GM18505 (cell line): ENCODE measurements around the gene ZAP70.

Experiments used
- ATAC-seq: cut with Tn5 transposase; IDR thresholded peaks from one replicate; pipeline ENCODE4 v1.9.1; 2021; ENCODE audit not compliant: unreplicated experiment
- POLR2A ChIP-seq: IDR thresholded peaks from 4 replicates; pipeline ENCODE4 v1.6.1; 2011; ENCODE audit warnings: borderline replicate concordance; ENCODE audit not compliant: insufficient read depth, insufficient read length; ENCODE audit errors: extremely low read depth

The ZAP70 gene

DNA sequence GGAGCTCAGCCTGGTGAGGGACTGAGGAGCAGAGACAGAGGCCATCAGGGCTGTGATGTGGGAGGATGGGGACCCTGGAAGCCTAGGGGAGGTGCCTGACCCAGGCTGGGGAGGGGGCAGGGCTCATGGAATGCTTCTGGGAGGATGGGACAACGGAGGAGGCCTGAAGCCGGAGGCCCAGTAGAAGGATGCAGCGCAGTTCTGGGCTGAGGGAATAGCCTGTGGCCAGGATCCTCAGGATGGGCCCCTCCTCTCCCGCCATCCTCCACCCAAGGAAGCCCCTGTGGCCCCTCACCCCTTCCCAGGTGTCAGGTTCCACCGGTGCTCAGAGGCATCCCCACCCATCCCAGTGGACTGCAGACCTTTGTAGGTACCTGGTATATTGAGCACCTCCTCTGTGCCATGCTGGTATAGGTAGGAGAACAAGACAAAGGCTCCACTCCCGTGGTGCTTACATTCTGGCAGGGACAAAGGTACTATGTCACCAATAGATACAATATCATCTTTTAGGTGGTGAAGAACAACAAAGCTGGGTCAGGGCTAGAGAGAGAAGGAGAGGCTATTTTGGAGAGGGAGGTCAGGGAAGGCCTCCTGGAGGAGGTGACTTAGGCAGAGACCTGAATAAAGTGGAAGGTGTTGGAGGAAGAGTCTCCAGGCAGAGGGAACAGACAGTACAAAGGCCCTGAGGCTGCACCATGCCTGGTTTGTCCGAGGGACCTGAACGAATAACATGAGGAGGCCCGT, 2.7 kb downstream of the ZAP70 start:
- ATAC-seq: no peak
- TF ChIP-seq POLR2A: no peak

DNA sequence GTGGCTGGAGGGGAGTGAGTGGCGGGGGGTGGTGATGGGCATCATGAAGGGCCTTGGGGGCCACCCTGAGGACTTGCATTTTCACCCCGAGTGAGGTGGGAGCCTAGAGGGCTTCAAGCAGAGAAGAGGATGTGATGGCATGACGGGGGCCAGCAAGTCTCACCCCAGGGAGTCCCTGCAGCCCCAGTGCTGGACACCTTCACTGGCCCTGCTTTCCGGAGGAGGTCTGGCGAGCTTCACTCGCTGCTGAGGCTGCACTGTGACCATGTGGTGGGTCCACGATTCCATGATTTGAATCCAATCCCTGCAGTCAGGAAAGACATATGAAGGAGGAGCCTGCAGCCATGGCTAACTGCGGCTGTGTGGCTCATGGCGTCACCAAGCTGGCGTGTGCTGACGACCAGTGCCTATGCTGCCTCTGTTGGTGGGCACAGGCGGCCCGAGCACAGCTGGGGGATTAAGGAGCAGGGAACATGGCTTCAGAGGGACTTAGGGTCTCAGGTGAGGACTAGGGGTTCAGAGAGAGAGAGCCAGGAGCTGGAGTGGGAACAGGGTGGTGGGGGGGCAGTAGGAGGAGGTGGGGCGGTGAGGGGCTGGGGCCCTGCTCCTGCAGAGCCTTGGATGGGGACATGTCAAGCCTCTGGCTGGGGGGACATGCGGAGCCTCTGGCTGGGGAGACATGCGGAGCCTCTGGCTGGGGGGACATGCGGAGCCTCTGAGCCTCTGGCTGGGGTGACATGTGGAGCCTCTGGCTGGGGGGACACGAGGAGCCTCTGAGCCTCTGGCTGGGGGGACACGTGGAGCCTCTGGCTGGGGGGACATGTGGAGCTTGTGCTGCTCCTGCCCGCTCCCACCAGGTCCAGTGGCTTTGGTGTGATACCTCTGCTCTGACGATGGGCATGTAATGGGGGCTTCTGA, 3.6 kb downstream of the ZAP70 start:
- no peak for ATAC-seq
- no peak for TF ChIP-seq POLR2A

DNA sequence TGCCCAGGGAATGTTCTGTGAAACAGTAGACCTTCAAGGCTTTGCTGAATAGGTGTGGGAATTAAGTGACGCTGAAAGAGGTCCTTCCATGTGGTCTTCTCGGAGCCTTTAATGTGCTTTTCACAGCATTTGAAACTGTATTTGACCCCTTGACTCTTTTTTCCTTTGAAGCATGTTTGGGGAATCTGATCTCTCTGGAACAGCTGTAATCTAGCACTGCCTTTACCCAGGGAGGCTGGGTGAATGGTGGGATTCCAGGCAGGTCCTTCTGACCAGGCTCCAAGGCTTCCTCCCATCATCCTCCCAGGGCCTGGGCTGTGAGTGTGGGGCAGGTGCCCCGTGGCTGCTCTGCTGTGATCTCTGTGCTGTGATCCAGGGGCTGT, 4.2 kb downstream of the ZAP70 start:
- no peak for ATAC-seq
- TF ChIP-seq POLR2A: no peak

DNA sequence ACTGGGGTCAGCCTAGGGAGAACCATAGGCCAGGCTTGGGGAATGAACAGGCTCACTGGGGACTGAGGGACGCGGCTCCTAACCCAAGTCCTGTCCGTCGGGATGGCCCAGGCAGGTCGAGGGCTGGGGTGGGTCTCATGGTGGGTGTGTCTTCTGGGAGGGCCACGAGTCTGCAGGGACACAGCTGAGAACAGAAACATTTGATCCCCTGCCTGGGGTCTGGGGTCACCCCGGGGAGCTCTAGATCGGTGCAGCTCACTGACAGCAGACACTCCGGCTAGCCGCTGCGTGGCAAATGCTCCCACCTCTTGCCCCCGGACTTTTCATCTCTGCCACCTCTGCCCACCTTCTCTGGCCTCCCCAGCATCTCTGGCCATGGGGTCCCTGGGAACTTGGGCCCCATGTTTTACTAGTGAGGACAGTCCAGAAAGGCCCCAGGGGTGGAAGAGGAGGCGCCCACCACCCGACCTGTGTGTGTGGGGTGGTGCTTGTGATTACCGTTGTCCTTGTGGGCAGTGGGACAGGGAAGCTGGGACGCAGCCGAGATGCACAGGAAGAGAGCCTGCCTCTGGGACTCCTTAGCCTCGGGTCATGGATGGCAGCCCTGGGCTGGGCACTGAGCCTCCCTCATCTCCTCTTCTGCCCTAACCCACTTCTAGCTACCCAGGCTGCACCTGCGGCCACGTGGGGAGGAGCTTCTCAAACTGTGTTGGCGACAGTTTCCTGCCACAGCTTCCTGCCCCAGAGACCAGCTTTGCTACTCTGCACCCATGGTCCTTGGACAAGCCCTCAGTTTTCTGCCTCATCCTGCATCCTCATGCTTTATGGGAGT, 4.9 kb downstream of the ZAP70 start:
- peak; percentile 44 for TF ChIP-seq POLR2A
- ATAC-seq: no peak

DNA sequence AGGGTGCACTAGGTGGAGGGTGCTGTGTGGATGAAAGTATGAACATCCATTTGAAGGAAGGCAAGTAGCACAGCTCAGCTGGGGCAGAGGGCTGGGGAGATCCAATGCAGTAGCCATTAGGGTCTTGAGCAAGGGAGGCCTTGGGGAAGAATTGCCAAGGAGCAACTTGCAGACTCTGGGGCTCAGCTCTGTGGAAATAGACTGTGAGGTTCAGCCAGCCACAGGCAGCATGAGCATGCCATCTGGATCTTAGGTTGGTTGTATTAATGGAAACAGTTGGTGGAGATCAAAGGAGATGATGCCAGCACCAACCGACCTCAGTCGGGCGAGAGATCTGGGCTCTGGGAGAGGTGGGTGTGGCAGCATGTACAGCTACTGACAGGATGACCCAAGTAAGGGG, 5.6 kb downstream of the ZAP70 start:
- no peak for TF ChIP-seq POLR2A
- ATAC-seq: no peak

DNA sequence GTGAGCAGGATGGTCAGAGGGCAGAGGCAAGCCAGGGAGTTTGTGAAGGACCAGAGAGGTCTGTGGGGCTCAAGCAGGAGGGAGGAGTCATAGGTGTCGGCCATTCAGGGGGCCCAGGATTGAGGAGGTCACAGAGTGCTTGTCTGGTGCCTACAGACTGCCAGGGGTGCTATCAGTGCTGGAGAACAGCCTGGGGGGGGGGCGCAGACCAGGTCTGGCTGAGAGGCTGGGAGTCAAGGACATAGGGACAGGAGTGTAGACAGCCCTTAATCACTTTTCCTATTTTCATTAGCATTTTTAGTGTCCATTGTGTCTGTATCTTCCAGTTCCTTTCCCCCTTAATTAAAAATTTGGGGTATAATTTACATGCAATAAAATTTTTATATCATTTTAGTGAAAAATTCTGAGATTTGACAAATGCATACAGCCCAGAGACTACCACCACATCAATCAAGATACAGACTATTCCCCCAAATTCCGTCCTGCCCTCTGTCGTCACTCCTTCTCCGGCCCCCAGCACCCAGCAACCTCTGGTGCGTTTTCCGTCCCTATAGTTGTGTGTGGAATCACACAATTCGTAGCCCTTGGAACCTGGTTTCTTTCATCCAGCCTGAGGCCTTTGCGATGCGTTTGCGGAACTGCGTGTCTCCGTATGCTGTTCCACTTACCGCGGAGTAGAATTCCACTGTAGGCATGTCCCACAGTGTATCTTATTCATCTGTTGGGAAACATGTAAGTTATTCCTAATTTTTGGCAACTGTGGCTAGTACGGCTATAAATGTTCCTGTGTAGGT, 6.2 kb downstream of the ZAP70 start:
- ATAC-seq: no peak
- no peak for TF ChIP-seq POLR2A

DNA sequence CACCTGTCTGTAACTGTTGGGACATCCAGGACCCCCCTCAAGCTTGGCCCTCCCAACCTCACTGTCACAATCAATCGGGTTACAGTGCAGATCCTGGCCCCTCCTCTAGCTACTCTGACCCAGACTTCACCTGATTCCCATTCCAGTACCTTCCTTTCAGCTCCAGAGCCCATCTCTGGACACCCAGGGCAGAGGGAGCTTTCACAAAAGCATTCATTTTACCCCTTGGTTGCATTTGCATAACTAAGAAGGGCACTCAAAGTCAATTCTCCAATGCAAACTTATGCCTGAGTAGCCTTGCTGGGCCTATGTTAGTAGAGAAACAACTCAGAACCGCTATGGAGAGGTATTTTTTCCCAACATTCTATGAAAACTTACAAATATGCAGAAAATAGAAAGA, 7.4 kb downstream of the ZAP70 start:
- TF ChIP-seq POLR2A: no peak
- ATAC-seq: no peak

DNA sequence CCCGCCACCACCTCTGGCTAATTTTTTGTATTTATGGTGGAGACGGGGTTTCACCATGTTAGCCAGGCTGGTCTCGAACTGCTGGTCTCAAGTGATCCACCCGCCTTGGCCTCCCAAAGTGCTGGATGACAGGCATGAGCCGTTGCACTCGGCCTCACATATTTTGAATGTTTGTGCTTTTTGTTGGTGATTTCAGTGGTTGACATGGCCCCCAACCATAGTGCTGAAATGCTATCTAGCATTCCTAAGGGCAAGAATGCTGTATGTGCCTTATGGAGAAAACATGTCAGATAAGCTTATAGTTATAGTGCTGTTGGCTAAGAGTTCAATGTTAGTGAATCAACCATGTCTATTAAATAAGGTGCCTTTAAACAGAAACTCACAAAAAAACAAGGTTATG, 8.9 kb downstream of the ZAP70 start:
- no peak for ATAC-seq

DNA sequence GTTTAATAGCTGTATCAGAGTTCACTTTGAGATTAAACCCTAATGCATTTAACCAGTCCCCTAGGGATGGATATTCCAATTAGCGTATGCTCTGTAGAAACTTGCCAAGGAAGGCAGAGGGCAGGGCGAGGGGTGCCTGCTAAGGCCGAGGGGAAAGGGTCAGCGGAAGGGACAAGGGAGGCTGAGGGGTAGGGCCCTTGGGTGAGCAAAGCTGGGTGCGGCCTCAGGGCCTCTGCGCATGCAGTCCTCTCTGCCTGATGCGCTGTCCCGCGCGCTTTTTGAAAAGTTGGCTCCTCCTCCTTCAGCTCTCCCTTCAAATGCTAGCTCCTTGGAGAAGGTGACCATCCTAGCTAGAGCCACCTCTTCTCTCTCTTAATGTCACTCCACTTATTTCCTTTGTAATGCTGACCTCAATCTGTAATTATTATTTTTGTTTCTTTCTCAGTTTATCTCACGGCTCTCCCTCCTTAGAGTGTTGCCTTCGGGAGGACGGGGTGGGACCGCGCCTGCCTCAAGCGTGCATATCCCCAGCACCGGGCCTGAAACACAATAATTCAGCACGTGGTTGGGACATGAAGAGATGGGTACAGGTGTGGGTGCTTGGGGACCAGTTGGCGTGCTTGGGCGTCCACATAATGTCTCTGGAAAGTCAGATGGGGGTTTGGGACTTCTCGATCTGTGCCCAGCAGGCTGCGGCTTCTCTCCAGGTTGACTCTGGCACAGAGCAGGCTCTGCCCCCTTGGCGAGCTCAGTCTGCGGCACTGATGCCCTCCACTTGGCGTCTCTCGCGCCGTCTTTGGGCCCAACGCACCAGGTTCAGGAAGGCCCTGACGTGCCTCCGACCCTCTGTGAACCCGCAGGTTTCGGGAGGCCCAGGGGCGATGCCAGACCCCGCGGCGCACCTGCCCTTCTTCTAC, 10.0 kb downstream of the ZAP70 start:
- no peak for ATAC-seq
- TF ChIP-seq POLR2A: no peak

More for the DNA sequence above, 8.9 kb downstream of the ZAP70 start:
- no peak for TF ChIP-seq POLR2A

DNA sequence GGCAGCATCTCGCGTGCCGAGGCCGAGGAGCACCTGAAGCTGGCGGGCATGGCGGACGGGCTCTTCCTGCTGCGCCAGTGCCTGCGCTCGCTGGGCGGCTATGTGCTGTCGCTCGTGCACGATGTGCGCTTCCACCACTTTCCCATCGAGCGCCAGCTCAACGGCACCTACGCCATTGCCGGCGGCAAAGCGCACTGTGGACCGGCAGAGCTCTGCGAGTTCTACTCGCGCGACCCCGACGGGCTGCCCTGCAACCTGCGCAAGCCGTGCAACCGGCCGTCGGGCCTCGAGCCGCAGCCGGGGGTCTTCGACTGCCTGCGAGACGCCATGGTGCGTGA, 10.7 kb downstream of the ZAP70 start:
- TF ChIP-seq POLR2A: no peak
- no peak for ATAC-seq

DNA sequence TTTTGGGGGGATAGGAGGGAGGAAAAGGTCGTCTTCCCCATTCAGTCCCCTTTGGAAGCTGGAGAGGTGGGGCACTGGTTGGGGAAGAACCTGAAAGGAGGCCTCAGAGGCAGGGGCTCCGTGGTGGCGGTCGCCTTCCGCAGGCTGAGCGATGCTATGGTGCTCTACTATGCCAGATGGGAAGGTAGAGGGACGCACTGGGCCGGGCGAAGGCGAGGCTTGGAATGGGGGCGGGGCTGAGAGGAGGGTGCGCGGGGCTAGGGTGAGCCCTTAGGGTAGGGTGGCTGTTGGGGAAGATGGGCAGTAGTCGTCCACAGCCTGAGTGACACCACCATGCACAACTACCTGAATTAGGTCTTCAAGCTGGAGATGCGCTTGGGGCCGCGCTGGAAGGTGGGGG, 11.1 kb downstream of the ZAP70 start:
- no peak for ATAC-seq
- TF ChIP-seq POLR2A: no peak

DNA sequence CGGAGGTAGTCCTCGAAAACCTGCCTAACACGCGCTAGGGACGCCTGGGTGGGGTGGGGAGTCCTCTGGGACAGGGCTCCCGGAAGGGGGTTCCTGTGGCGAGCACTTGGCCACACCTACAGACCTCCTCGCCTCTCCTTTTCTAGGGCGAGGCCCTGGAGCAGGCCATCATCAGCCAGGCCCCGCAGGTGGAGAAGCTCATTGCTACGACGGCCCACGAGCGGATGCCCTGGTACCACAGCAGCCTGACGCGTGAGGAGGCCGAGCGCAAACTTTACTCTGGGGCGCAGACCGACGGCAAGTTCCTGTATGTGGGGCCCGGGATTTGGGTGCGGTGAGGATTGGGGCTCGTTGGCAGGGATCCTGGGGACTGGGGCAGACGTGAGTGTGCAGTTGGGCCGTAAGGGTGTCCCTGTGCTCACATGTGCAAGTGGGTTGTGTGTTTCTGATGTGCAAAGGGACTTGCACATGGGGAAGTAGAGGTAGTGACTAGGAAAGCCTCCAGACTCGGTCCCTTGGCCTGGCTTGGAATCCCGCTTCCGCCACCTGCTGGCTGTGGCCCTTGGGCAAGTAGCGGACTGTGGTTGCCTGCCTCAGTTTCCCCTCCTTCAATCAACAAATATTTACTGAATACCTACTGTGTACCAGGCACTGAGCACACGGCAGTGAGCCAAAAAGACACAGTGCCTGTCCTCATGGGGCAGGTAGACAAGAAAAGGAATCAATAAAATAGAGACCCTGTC, 11.7 kb downstream of the ZAP70 start:
- no peak for ATAC-seq
- no peak for TF ChIP-seq POLR2A
